ENCODE data around the gene ZNF780B. TPM values are rescaled to one million over a fixed set of nuclear protein-coding genes. Genes with fewer than 3 reads are reported as not detected.

Gene ZNF780B
- total RNA-seq, 4 donors from 2014 or later: 14.5 to 51.2 (median 28.2) TPM

DNA sequence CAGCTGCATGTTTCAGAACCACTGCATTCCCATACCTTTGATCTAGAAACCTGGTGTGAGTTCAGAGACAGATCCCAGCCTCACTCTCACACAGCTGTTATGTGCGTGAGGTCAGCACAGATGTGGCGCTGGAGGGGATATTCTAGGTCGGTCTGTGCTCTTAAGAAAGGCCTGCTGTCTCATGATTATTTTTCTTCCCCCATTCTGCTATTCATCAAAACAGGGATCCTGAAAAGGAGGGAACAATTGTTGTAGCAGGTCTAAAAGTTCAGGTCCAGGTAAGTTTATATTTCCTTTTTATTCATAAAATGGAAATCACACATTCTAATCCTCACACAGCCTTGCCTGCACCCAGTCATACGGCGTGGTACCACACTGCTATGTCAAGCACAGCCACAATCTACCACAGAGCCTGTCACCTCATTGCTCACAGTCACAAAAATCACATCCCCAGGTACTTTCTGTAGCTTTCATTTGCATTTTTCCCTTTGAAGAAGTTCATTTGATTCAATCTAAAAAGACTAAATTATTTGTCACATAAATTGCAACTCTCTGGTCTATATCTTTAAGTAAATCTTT is 58.3 kb downstream of the ZNF780B start:
- H3K27ac ChIP-seq: peak overlapping the region; percentile 75 to 87 (median 86)
- no peak for DNase-seq
- H3K4me3 ChIP-seq: peak overlapping the region; percentile 52 to 76 (median 64)
- H3K4me1 ChIP-seq: peaks cover 0 to 8% (median 4%) of the 10 kb centered on the region in 4 donors
- no peak for TF ChIP-seq POLR2A (IDR thresholded peaks at IDR 0.05)
- H3K9me3 ChIP-seq: peaks cover 0 to 10% (median 0%) of the 10 kb centered on the region in 4 donors
- H3K27me3 ChIP-seq: no peaks in the 10 kb centered on the region
- H3K36me3 ChIP-seq: no peaks in the 10 kb centered on the region

DNA sequence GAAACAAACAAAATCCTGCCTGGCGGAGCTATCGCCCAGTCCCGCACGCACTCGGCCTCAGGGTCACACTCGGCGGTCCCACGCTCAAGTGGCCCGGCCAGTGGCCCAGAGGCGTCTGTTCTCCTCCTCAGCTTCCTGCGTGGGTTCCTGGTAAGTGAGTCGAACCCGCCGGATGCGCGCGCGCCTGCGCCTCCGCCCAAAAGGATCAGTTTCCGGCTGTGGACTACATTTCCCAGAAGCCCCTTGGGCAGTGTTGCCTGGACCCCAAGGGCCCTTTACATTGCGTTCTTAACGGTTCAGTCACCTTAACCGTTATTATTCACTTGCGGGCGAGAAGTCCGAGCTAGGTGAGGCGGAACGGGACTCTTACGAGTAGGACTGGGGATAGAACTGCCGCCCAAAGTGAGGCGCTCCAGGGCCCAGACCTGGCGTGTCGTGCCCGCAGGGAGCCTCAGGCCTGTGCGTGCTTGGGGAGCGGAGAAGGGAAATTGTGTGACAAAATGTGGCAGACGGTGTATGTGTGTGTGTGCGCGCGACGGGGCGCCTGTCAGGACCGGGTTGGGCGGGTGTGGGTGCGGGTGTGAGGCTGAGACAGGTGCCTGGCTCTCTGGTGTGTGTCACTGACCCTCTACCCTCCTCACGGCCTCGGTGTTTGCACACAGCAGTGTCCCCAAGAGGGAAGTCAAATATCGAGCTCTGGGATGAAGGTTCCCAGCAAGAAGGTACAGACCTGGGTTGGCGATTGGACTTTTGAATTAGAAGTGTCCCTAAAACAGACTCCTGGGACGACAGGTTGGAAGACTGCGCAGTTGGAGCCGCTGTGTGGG is 59.0 kb downstream of the ZNF780B start, which contains the start of gene ZNF546:
Gene ZNF546, plus strand, starts transcription at position 250 of the 827 bp plus-strand sequence. CDS start 1,267 bp downstream, outside the sequence.
- TF ChIP-seq CTCF (IDR thresholded peaks at IDR 0.05) (peak in 1 of 6 experiments; percentile 12), POLR2A (IDR thresholded peaks at IDR 0.05) (peak; percentile 83 to 92)
- Histone ChIP-seq H3K4me3 (peak within 1 kb of the TSS; percentile 52 to 76 (median 64)), H3K9me3 (peaks cover 0 to 10% (median 0%) of the 10 kb centered on the region in 4 donors), H3K27ac (peak within 1 kb of the TSS; percentile 75 to 87 (median 86)), H3K27me3 (no peaks in the 10 kb centered on the region), H3K36me3 (no peaks in the 10 kb centered on the region), H3K4me1 (peaks cover 0 to 8% (median 4%) of the 10 kb centered on the region in 4 donors)
- peak; percentile 92 to 97 (median 93) for DNase-seq

DNA sequence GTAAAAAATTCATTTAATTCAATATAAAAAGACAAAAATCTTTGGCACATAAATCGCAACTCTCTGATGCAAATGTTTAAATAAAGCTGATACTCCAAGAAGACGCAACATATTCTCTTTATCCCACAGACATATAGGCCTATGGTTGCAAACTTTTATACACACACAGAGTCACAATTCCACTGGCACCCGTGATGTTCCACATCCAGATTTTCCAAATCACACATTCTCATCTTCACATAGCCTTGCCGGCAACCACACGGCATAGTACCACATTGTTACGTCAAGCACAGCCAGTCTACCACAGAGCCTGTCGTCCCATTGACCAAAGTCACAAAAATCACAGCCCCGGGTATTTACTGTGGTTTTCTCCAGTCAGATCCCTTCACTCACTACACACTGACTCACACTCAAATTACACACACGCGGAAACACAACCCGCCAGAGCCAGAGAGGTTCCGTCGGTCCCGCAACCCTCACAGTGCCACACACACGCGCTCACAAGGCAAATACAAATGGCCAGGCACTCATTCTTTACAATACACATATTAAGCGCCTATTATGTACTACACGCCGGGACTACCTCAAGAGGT is 59.7 kb downstream of the ZNF780B start:
- TF ChIP-seq POLR2A (IDR thresholded peaks at IDR 0.05): no peak
- no peak for TF ChIP-seq CTCF (IDR thresholded peaks at IDR 0.05)
- peak overlapping the region; percentile 75 to 87 (median 86) for H3K27ac ChIP-seq
- H3K27me3 ChIP-seq: no peaks in the 10 kb centered on the region
- H3K9me3 ChIP-seq: peaks cover 0 to 10% (median 0%) of the 10 kb centered on the region in 4 donors
- DNase-seq: peak in 2 of 3 donors; percentile 20 to 55
- peaks cover 0 to 8% (median 4%) of the 10 kb centered on the region in 4 donors for H3K4me1 ChIP-seq
- H3K36me3 ChIP-seq: no peaks in the 10 kb centered on the region
- peak overlapping the region; percentile 52 to 76 (median 64) for H3K4me3 ChIP-seq

GRCh38 chr19:39995794-39996193 is 60.2 kb downstream of the ZNF780B start:
- no peaks in the 10 kb centered on the region for H3K36me3 ChIP-seq
- H3K9me3 ChIP-seq: peaks cover 0 to 10% (median 0%) of the 10 kb centered on the region in 4 donors
- DNase-seq: no peak
- H3K27me3 ChIP-seq: no peaks in the 10 kb centered on the region
- no peak overlapping the region for H3K27ac ChIP-seq
- H3K4me1 ChIP-seq: peaks cover 0 to 8% (median 4%) of the 10 kb centered on the region in 4 donors
- TF ChIP-seq POLR2A (IDR thresholded peaks at IDR 0.05) (no peak), CTCF (IDR thresholded peaks at IDR 0.05) (no peak)
- H3K4me3 ChIP-seq: peak overlapping the region in 1 of 4 donors; percentile 76

- Histone ChIP-seq H3K36me3 (no peaks in the 10 kb centered on the region), H3K4me3 (no peak overlapping the region), H3K27ac (no peak overlapping the region), H3K27me3 (no peaks in the 10 kb centered on the region), H3K4me1 (peaks cover 0 to 8% (median 4%) of the 10 kb centered on the region in 4 donors), H3K9me3 (peaks cover 0 to 10% (median 0%) of the 10 kb centered on the region in 4 donors)
- no peak for DNase-seq
- TF ChIP-seq POLR2A (IDR thresholded peaks at IDR 0.05) (no peak), CTCF (IDR thresholded peaks at IDR 0.05) (no peak)
Observed at GRCh38 chr19:39994361-39994760, 61.7 kb downstream of the ZNF780B start.
